K562 (cell line): ENCODE results near the gene ATP13A4. TPM values are rescaled to one million over a fixed set of nuclear protein-coding genes. Genes with fewer than 3 reads are reported as not detected.

ENCODE experiments used
- ATF7 ChIP-seq: fragments of 450-650 bp; IDR thresholded peaks from 2 replicates; pipeline ENCODE4 v1.7.1; 2014; ENCODE audit warnings: mild to moderate bottlenecking, moderate library complexity
- MAZ ChIP-seq, 2 experiments: fragments of 450-650 bp in 1 of 2; sonication (generic) in 1 of 2; formaldehyde crosslinking; IDR thresholded peaks in 1 of 2; conservative IDR thresholded peaks in 1 of 2; 2 replicates each; pipeline versions ENCODE4 v1.4.0 to v1.5.0; 2020; ENCODE audit warnings: mild to moderate bottlenecking in 1 of 2, missing genetic modification reagents in 1 of 2
- NFATC3 ChIP-seq: fragments of 450-650 bp; IDR thresholded peaks from 2 replicates; pipeline ENCODE4 v1.6.1; 2017; ENCODE audit warnings: mild to moderate bottlenecking
- SMAD3 ChIP-seq: fragments of 450-650 bp; formaldehyde crosslinking; conservative IDR thresholded peaks from 2 replicates; pipeline ENCODE4 v1.4.0; 2020; ENCODE audit warnings: mild to moderate bottlenecking
- TAF1 ChIP-seq: IDR thresholded peaks from 2 replicates; pipeline ENCODE4 v1.6.1; 2011; ENCODE audit warnings: mild to moderate bottlenecking, low read length, moderate library complexity; ENCODE audit not compliant: insufficient read depth, control insufficient read depth, severe bottlenecking; ENCODE audit errors: extremely low read depth
- TBP ChIP-seq: optimal IDR thresholded peaks from 2 replicates; pipeline ENCODE3; 2011; ENCODE audit warnings: low read depth, low read length, improper control_type of control experiment
- ZBTB1 ChIP-seq: sonication (generic); formaldehyde crosslinking; IDR thresholded peaks from 2 replicates; pipeline ENCODE4 v1.8.1; 2023; ENCODE audit warnings: missing genetic modification reagents, low read depth, mild to moderate bottlenecking, borderline replicate concordance
- ZBTB17 ChIP-seq: fragments of 450-650 bp; formaldehyde crosslinking; IDR thresholded peaks from 2 replicates; pipeline ENCODE4 v1.4.0; 2020; ENCODE audit warnings: mild to moderate bottlenecking
- ZNF165 ChIP-seq: fragments of 250-450 bp; sonication (Bioruptor Pico); IDR thresholded peaks from 2 replicates; pipeline ENCODE4 v1.4.0; 2020; ENCODE audit warnings: borderline replicate concordance
- ZNF347 ChIP-seq: fragments of 450-650 bp; formaldehyde crosslinking; IDR thresholded peaks from 2 replicates; pipeline ENCODE4 v1.4.0; 2020; ENCODE audit warnings: low read depth, mild to moderate bottlenecking, moderate library complexity
- ZNF444 ChIP-seq: fragments of 250-450 bp; sonication (Bioruptor Pico); IDR thresholded peaks from 2 replicates; pipeline ENCODE4 v1.4.0; 2020; ENCODE audit warnings: mild to moderate bottlenecking, moderate library complexity
- ZNF668 ChIP-seq: fragments of 250-450 bp; sonication (Bioruptor Pico); IDR thresholded peaks from 2 replicates; pipeline ENCODE4 v1.8.0; 2022; ENCODE audit warnings: mild to moderate bottlenecking, inconsistent platforms
- ZNF75A ChIP-seq: fragments of 450-650 bp; formaldehyde crosslinking; IDR thresholded peaks from 2 replicates; pipeline ENCODE4 v1.4.0; 2020; ENCODE audit warnings: mild to moderate bottlenecking
- ZNF785 ChIP-seq: fragments of 250-450 bp; sonication (Bioruptor Pico); IDR thresholded peaks from 2 replicates; pipeline ENCODE4 v1.4.0; 2020; ENCODE audit warnings: mild to moderate bottlenecking
- polyA plus RNA-seq, 8 experiments: library from polyadenylated mRNA; depleted of rRNA in 4 of 8; stranded (reverse) in 5 of 8; unstranded in 3 of 8; fragments of >200 nt; fragmentation: Nextera tagmentation in 2 of 8; fragmentation: Illumina TruSeq in 1 of 8; extraction: Ambion mirVana in 2 of 8; extraction: Trizol in 1 of 8; gene quantifications; 2 replicates each; pipeline versions ENCODE4 v1.2.1 to v1.2.3, GENCODE V29; 2011 to 2014; ENCODE audit warnings: inconsistent platforms in 1 of 8, missing spikeins in 1 of 8
- total RNA-seq, 7 experiments: library from RNA; depleted of rRNA in 6 of 7; stranded (reverse); fragments of >200 nt in 6 of 7; fragmentation: Illumina TruSeq in 2 of 7; extraction: Trizol in 2 of 7; gene quantifications; 2 replicates each; pipeline versions ENCODE4 v1.2.1 to v1.2.3, GENCODE V29; 2011 to 2021; ENCODE audit warnings: low replicate concordance in 1 of 7
- TF ChIP-seq, protein P1 (sequence below): sonication (generic); formaldehyde crosslinking; IDR thresholded peaks from 2 replicates; pipeline ENCODE4 v1.8.1; 2023; ENCODE audit warnings: mild to moderate bottlenecking, missing genetic modification reagents
- TF ChIP-seq, protein P2 (sequence below): fragments of 450-650 bp; conservative IDR thresholded peaks from 2 replicates; pipeline ENCODE4 v1.6.1; 2016; ENCODE audit warnings: missing genetic modification characterization, low read depth, mild to moderate bottlenecking, missing compliant biosample characterization, moderate library complexity
- TF ChIP-seq, protein P3 (sequence below): sonication (generic); formaldehyde crosslinking; IDR thresholded peaks from 2 replicates; pipeline ENCODE4 v1.8.0; 2023; ENCODE audit warnings: missing genetic modification reagents, mild to moderate bottlenecking, borderline replicate concordance
- TF ChIP-seq, protein P4 (sequence below), 2 experiments: fragments of 450-650 bp in 1 of 2; sonication (generic) in 1 of 2; formaldehyde crosslinking in 1 of 2; IDR thresholded peaks in 1 of 2; conservative IDR thresholded peaks in 1 of 2; 2 replicates each; pipeline versions ENCODE4 v1.6.1 to v1.8.1; 2016 to 2023; ENCODE audit warnings: mild to moderate bottlenecking in 2 of 2, moderate library complexity in 2 of 2, inconsistent platforms in 1 of 2, missing genetic modification reagents in 1 of 2

The ATP13A4 gene
- total and polyA plus RNA-seq, 9 of the 15 experiments (the other 6 are each of a cell fraction or from before 2014, with no cell fraction given) = 0.03 to 0.14 (median 0.07) TPM; not detected in 6

DNA sequence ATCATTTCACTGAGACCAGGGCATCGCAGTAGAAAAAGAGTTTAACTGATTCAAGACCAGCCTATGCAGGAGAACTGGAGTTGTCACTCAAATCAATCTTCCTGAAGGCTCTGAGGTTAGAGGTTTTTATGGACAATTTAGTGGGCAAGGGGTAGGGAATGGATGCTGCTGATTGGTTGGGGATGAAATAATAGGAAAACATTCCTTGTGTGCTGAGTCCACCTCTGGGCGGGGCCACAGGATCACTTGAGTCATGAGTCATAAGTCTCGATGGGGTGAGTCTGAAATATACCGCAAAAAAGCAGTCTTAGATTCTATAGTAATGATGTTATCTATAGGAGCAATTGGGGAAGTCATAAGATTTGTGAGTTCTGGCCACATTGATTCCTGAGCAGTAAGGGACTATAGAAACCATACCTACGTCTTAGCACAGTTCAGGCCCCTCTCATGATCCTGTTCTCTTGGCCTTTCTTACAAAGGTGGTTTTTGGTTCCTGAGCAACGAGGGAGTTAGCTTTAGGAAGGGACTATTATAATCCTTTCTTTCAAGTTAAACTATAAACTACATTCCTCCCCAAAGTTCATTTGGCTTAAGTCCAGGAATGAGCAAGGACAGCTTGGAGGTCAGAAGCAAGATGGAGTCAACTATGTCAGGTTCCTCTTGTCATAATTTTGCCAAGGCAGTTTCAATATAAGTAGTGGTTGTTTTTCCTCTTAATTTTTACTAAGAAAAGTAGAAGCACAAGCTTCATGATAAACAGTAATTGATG is 35.6 kb upstream of the ATP13A4 start (continued):
- TF ChIP-seq NFATC3 (no peak), TBP (no peak), ZNF668 (CRISPR knock-in tag) (peak; percentile 89), ZBTB17 (peak; percentile 76; the same call in 1 of the 2 replicates), ZNF75A (CRISPR knock-in tag) (no peak), ZNF785 (CRISPR knock-in tag) (no peak), ZNF444 (no peak), ATF7 (peak; percentile 70; the same call in 1 of the 2 replicates), ZNF165 (CRISPR knock-in tag) (0 out of 2 replicates have a peak, but pooled peaks have one; percentile 76), ZBTB1 (CRISPR knock-in tag) (no peak), MAZ (CRISPR knock-in tag; conservative IDR thresholded peaks at IDR 0.05 in 1 of 2, IDR thresholded peaks at IDR 0.05 in 1 of 2) (0 out of 4 replicates have a peak, but pooled peaks of 1 of the 2 experiments have one; percentile 38), ZNF347 (CRISPR knock-in tag) (0 out of 2 replicates have a peak, but pooled peaks have one; percentile 46), SMAD3 (CRISPR knock-in tag) (peak; percentile 86), TAF1 (no peak)
- TF ChIP-seq, protein P1, sequence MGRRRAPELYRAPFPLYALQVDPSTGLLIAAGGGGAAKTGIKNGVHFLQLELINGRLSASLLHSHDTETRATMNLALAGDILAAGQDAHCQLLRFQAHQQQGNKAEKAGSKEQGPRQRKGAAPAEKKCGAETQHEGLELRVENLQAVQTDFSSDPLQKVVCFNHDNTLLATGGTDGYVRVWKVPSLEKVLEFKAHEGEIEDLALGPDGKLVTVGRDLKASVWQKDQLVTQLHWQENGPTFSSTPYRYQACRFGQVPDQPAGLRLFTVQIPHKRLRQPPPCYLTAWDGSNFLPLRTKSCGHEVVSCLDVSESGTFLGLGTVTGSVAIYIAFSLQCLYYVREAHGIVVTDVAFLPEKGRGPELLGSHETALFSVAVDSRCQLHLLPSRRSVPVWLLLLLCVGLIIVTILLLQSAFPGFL (CRISPR knock-in tag) = no peak
- TF ChIP-seq, protein P2, sequence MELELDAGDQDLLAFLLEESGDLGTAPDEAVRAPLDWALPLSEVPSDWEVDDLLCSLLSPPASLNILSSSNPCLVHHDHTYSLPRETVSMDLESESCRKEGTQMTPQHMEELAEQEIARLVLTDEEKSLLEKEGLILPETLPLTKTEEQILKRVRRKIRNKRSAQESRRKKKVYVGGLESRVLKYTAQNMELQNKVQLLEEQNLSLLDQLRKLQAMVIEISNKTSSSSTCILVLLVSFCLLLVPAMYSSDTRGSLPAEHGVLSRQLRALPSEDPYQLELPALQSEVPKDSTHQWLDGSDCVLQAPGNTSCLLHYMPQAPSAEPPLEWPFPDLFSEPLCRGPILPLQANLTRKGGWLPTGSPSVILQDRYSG (tag) = peak; percentile 93
- TF ChIP-seq, protein P3, sequence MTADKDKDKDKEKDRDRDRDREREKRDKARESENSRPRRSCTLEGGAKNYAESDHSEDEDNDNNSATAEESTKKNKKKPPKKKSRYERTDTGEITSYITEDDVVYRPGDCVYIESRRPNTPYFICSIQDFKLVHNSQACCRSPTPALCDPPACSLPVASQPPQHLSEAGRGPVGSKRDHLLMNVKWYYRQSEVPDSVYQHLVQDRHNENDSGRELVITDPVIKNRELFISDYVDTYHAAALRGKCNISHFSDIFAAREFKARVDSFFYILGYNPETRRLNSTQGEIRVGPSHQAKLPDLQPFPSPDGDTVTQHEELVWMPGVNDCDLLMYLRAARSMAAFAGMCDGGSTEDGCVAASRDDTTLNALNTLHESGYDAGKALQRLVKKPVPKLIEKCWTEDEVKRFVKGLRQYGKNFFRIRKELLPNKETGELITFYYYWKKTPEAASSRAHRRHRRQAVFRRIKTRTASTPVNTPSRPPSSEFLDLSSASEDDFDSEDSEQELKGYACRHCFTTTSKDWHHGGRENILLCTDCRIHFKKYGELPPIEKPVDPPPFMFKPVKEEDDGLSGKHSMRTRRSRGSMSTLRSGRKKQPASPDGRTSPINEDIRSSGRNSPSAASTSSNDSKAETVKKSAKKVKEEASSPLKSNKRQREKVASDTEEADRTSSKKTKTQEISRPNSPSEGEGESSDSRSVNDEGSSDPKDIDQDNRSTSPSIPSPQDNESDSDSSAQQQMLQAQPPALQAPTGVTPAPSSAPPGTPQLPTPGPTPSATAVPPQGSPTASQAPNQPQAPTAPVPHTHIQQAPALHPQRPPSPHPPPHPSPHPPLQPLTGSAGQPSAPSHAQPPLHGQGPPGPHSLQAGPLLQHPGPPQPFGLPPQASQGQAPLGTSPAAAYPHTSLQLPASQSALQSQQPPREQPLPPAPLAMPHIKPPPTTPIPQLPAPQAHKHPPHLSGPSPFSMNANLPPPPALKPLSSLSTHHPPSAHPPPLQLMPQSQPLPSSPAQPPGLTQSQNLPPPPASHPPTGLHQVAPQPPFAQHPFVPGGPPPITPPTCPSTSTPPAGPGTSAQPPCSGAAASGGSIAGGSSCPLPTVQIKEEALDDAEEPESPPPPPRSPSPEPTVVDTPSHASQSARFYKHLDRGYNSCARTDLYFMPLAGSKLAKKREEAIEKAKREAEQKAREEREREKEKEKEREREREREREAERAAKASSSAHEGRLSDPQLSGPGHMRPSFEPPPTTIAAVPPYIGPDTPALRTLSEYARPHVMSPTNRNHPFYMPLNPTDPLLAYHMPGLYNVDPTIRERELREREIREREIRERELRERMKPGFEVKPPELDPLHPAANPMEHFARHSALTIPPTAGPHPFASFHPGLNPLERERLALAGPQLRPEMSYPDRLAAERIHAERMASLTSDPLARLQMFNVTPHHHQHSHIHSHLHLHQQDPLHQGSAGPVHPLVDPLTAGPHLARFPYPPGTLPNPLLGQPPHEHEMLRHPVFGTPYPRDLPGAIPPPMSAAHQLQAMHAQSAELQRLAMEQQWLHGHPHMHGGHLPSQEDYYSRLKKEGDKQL (CRISPR knock-in tag) = no peak
- TF ChIP-seq, protein P4, sequence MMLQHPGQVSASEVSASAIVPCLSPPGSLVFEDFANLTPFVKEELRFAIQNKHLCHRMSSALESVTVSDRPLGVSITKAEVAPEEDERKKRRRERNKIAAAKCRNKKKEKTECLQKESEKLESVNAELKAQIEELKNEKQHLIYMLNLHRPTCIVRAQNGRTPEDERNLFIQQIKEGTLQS (IDR thresholded peaks at IDR 0.05) = peak; percentile 87
- TF ChIP-seq, protein P4 (CRISPR knock-in tag; conservative IDR thresholded peaks at IDR 0.05) = no peak; the same call in 1 of the 2 replicates
